Upper lobe of left lung (tissue), 4 donors: ENCODE measurements around the gene KRT31.

Experiments used
- CTCF ChIP-seq, 6 experiments: fragments of 450-650 bp in 4 of 6; fragments of 200-600 bp in 2 of 6; sonication (generic) in 2 of 6; IDR thresholded peaks; one replicate each; pipeline ENCODE4 v1.5.1; 2016 to 2019; ENCODE audit warnings: antibody characterized with exemption in 6 of 6
- EP300 ChIP-seq, 4 donors: sonication (generic); formaldehyde crosslinking; IDR thresholded peaks; one replicate each; pipeline ENCODE4 v1.5.1; 2017; ENCODE audit warnings: antibody characterized with exemption in 4 of 4, control low read depth in 2 of 4
- POLR2A ChIP-seq, 4 donors: fragments of 450-650 bp; IDR thresholded peaks; one replicate each; pipeline ENCODE4 v1.5.1; 2016 to 2017; ENCODE audit warnings: antibody characterized with exemption in 4 of 4, mild to moderate bottlenecking in 2 of 4

DNA sequence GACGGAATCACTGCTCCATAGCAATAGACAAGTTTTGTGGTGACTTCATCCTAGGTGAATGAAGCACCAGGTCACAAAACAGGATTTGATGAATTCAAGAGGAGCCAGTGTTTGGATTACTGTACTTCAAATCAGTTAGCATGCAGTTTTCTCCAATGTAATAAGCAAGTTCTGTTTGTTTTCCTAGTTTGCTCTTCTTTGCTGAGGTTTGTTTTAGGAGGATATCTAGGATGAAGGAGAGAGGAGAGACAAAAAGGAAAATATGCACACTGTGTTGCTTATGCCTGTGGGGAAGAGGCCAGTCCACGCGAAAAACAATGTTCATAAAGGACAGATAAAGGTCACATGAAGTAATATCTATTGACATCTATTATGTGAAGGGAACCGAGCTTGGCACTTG, 18.0 kb upstream of the KRT31 start:
- TF ChIP-seq EP300 (IDR thresholded peaks at IDR 0.05) (no peak), CTCF (IDR thresholded peaks at IDR 0.05) (no peak), POLR2A (IDR thresholded peaks at IDR 0.05) (no peak)
